HT1080 (cell line): Measurements from ENCODE around the gene ZCCHC13. TPM values are rescaled to one million over a fixed set of nuclear protein-coding genes. Genes with fewer than 3 reads are reported as not detected.
"Not testable (repeated sequence)": the region's sequence is repeated elsewhere in the genome, so short reads cannot be mapped to it uniquely, and the experiment has no call there.

Experiments used
- DNase-seq: peaks from one replicate; pipeline ENCODE4 v3.0.0-alpha.2; 2015; ENCODE audit warnings: low read depth
- small RNA-seq: library from RNA; depleted of rRNA; stranded (forward); fragments of <200 nt; gene quantifications from one replicate; pipeline ENCODE3, GENCODE V24; 2014
- total RNA-seq: library from RNA; depleted of rRNA; stranded (reverse); fragments of >200 nt; shearing (Covaris generic); gene quantifications from 2 replicates; pipeline ENCODE4 v1.2.3, GENCODE V29; 2014; rRNA removed

Gene ZCCHC13
- total RNA-seq, 1 experiment from 2014 or later: not detected

DNA sequence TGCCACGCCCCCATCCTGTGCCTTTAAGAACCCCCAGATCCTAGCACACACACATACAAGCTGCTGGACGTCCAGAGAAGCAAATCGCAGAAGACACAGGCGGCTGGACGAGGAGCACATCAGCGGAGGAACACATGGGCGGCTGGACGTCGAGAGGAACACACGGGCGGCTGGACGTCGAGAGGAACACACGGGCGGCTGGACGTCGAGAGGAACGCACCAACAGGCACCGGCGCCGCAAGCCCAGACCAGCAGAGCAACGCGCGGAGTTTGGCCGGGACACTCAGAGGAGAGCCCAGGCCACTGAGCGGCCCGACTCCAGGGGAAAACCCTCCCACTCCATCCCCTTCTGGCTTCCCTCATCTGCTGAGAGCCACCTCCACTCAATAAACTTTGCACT, 17.2 kb downstream of the ZCCHC13 start:
- DNase-seq: no peak

DNA sequence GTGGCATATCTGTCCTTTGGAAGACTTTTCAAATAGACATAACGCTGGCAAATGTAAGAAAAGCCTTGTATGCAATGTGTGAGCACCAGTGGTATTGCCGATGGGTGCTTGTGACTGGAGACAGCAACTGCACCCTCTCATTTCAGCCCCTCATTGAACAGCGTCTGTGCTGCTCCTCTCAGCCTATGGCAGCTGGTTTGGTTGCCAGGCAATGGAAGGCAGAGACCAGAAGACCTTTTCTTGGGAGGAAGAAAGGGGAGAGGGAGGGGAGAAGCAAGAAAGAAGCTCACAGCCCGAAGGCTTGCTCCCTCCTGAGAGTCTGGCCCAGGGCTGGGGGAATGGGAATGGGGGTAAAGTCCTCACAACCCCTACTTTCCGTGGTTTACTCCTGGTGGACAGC, 20.2 kb downstream of the ZCCHC13 start:
- DNase-seq: no peak

DNA sequence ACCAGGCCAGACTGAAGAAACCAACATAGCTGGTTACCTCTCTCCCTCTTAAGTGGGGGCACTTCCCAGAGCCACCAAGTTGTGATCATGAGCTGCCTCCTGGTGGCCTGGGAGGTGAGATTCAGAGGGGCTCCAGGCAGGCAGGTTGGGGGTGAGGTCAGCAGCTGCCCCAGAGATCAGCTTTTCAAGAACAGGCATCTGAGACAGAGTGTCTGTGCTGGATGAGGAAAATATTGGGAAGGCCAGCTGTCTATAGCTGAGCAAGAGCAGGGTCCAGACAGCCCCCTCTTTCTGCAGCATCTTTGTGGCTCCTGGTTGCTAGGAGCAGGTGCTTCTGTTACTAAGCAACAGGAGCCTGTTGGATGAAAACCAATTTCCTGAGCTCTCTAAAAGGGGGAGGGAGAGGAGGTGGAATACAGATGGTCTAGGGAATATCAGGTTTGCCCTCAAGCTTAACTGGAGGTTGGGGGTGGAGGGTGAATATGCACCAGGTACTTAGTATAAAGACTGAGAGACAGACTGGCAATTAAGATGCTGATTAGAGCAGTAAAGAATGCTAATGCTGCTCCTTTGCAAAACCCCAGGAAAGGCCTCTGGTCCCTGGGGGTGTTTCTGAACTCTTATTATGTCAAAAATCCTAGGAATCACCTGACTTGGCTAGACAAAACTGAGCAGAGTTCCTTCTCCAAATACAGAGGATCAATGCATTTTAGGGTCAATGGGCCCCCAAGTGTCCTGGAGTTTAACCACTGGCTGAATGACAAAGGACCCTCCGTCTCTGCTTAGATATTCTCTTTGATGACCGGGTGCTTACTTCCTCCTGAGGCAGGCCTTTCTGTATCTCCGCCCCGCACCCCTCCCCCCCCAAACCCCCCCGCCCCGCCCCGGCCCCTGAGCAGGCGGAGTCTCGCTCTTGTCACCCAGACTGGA, 21.4 kb downstream of the ZCCHC13 start:
- no peak for DNase-seq

DNA sequence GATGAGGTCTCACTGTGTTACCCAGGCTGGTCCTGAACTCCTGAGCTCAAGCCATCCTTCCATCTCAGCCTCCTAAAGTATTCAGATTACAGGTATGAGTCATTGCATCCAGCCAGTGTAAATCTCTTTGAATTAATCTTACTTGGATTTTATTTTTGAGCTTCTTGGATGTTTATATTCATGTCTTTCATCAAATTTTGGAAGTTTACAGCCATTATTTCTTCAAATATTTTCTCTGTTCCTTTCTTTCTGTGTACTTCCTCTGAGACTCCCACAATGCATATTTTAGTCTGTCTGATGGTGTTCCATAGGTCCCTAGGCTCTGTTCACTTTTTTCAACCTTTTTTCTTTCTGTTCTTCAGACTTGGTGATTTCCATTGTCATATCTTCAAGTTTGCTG, 34.9 kb downstream of the ZCCHC13 start:
- DNase-seq: no peak

DNA sequence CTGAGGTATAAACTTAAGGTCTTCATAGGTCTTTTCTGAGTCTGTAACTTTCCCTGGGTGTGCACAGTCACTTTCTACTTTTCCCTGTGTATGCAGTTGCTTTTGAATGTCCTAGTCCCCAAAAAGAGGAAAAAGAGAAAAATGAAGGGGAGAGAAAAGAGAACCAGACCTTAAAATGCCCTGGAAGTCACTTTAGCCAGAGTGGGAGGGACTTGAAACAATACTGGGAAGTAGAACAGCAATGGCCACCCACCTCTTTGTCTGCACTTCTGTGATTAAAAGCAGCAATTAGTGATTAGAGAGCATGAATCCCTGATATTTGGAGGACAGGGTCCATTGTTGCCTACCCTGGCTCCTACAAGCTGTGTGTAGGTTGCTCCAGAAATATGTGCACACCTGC, 36.1 kb downstream of the ZCCHC13 start:
- no peak for DNase-seq

DNA sequence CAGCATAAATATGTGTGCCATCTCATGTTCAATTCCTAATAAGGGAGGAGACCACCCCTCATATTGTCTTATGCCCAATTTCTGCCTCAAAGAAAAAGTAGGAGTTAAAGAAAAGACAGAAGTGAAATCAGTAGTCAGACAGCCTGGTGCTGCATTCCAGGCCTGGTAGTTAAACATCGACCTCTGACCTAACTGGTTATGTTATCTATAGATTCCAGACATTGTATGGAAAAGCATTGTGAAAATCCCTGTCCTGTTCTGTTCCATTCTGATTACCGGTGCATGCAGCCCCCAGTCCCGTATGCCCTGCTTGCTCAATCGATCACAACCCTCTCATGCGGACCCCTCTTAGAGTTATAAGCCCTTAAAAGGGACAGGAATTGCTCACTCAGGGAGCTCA, 38.2 kb downstream of the ZCCHC13 start:
- not testable (repeated sequence) for DNase-seq

DNA sequence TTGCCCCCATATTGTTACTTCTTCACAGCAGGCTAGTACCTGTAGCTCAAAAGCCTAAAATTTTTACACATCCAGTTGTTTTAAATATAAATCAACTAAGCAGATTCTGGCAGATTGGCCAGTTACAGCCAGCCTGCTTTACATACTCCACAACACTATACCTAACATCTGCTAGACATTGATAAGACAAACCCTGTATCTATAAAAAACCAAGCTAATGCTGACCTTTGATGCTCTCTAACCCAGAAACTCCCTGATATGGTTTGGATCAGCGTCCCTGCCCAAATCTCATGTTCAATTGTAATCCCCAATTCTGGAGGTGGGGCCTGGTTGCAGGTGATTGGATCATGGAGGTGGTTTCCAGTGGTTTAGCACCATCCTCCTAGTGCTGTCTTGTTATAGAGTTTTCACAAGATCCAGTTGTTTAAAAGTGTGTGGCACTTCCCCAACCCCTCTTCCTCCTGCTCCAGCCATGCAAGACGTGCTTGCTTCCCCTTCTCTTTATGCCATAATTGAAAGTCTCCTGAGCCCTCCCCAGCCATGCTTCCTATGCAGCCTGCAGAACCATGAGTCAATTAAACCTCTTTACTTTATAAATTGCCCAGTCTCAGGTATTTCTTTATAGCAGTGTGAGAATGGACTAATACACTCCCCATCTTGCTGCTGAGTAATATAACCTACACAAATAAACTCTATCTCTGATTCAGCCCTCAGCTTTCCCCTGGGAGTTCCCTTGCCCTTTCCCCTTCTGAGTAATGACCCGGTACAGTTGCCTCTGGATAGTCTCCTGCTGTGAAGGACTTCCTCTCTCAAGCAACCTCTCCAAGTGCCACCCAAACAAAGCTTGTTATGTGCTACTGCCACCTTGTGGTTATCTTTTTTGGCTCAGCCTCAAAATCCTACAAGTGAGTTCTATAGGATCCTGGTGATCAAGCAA, 39.6 kb downstream of the ZCCHC13 start:
- peak; percentile 96 for DNase-seq

DNA sequence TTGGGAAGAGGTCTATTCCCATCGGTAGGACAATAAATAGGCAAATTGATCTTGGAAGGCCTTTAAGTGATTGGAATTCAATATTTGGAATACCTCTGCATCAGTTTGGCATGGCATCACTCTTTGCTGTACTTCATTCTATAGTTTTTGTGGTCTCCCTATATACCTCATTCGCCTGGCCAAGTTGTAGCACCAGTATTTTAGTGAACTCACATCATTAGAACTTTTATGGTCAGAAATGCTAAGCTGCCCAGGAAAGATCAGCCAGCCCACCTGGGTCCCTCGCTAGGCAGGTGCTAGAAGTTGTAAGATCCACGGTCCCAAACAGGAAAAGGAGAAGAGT, 40.3 kb downstream of the ZCCHC13 start:
- DNase-seq: no peak

DNA sequence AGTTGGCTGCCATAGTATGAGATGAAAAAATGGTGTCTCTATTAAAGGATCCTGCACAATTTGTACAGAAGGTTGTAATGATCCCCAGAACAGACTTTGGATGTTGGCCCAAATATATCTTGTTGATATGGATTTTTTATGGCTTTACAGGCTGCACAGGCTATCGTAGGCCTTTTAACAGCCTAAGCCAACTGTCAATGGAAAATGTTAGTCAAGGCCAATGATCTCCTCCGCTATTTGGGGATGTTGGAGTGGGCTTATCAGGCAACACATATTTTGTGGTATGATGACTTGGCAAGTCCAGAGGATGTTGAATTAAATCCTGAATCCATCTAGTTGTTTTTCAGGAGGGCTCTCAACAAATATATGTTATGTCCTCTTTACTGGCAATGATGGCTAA, 42.1 kb downstream of the ZCCHC13 start:
- no peak for DNase-seq

DNA sequence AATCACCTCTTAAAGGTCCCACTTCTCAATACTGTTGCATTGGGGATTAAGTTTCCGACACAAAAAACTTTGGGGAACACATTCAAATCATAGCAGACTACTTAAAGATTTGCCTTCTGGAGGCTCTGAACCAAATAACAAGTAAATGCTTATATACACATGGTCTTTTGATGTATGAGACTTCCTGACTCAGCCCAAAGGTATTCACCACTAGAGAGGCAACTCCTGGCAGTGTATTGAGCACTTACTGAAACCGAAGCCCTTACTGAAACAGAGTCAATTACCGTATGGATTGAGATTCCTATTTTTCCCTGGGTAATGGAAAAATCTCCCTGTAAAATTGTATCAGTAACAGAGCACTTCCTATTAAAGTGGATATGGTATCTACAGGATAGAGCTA, 45.4 kb downstream of the ZCCHC13 start:
- peak; percentile 68 for DNase-seq

DNA sequence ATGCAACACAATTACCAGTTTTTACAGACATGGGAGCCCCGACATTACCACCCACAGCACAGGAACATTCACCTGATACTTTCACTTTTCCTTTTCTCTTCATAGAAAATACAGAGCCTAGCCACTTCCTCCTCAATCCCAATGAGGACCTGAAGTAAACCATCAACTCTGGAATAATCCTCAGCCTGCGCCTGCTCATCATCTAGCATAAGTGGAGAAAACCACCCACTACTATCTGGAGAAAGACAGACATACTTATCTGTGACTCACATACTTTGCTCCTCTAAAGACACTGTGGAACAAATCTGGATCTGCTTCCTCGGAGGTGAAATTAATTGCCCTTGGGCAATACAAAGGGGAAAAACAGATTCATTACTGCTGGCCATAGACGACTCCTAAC, 47.8 kb downstream of the ZCCHC13 start:
- DNase-seq: peak; percentile 1

DNA sequence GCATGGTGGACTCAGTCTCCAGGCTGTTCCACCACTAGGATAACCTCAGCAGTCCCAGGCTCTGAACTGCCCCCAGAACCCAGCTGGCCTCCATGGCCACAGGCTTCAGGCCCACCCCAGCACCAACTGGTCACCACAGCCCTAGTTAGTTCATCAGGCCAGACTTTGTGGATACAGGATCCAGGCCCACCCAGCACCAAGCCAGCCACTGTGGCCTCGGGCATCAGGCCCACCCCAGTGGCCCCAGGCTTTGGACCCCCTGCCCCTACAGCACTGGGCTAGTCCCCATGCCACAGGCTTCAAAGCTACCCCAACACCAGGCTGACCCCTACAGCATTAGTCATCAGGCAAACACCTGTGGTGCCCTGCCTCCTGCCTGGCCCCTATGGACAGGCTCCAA, 50.0 kb downstream of the ZCCHC13 start:
- DNase-seq: no peak

Small RNA genes lying within 50 kb of the gene (small RNA-seq; reads per million reads assigned to genes)
- gene AC004386.2: not detected
- 1.1 reads per million, percentile 75 among the genes with 10 or more reads in this experiment for gene MIR374A
- not detected for gene MIR545
- gene RF02119: not detected
- gene RF02120: not detected
- not detected for gene RF02121
- gene RF02122: not detected
- gene RF02123: not detected

Other genes starting within 250 kb of the ZCCHC13 start
- gene SLC16A2, start 117.3 kb downstream of the ZCCHC13 start, total RNA-seq: 7.7 and 9.2 TPM in 2 replicates